H1 (cell line): ENCODE results near the gene GTF2IRD1. TPM values are rescaled to one million over a fixed set of nuclear protein-coding genes. Genes with fewer than 3 reads are reported as not detected.

ENCODE experiments used
- CTCF ChIA-PET: fragments of 300-600 bp; sonication (Branson Sonifier 250); formaldehyde crosslinking; loops from one replicate; lab custom pipeline; 2021; ENCODE audit not compliant: partially characterized antibody; lab: Charles Lee
- POLR2A ChIA-PET: fragments of 300-600 bp; sonication (Branson Sonifier 250); formaldehyde crosslinking; loops from one replicate; lab custom pipeline; 2021; ENCODE audit warnings: inconsistent platforms; ENCODE audit not compliant: partially characterized antibody; lab: Charles Lee
- DNase-seq, 2 experiments: peaks; one replicate each; pipeline versions ENCODE4 v3.0.0 to v3.0.0-alpha.2; 2010 to 2022; ENCODE audit warnings: low spot score in 2 of 2, low read depth in 1 of 2, mixed read lengths in 1 of 2
- FAIRE-seq: peaks from 2 replicates; lab custom pipeline; 2011; peaks lifted over from hg19 to GRCh38; lab: Jason Lieb, UNC
- H2AFZ ChIP-seq: 2 replicates; pipeline ENCODE4 v1.8.1; 2012; ENCODE audit warnings: low read length, inconsistent platforms
- H2AK5ac ChIP-seq: 2 replicates; pipeline ENCODE4 v1.6.1; 2013; ENCODE audit warnings: low read depth, low read length
- H2BK120ac ChIP-seq: replicated peaks from 2 replicates; pipeline ENCODE3; 2013; ENCODE audit warnings: low read depth, low read length, inconsistent platforms
- H2BK12ac ChIP-seq: 2 replicates; pipeline ENCODE4 v1.6.1; 2013; ENCODE audit warnings: low read depth, low read length
- H2BK15ac ChIP-seq: 2 replicates; pipeline ENCODE4 v1.6.1; 2013; ENCODE audit warnings: low read length
- H2BK20ac ChIP-seq: 2 replicates; pipeline ENCODE4 v1.6.1; 2013; ENCODE audit warnings: low read length
- H2BK5ac ChIP-seq: 2 replicates; pipeline ENCODE4 v1.6.1; 2013; ENCODE audit warnings: low read depth, low read length
- H3K14ac ChIP-seq: 2 replicates; pipeline ENCODE4 v1.6.1; 2013; ENCODE audit warnings: inconsistent platforms; ENCODE audit not compliant: insufficient read length
- H3K18ac ChIP-seq: 2 replicates; pipeline ENCODE4 v1.6.1; 2013; ENCODE audit warnings: low read length; ENCODE audit errors: extremely low read depth
- H3K23ac ChIP-seq: 2 replicates; pipeline ENCODE4 v1.6.1; 2013; ENCODE audit warnings: inconsistent platforms; ENCODE audit not compliant: insufficient read length
- H3K23me2 ChIP-seq: 2 replicates; pipeline ENCODE4 v1.6.1; 2013; ENCODE audit warnings: low read depth, low read length
- H3K27ac ChIP-seq: 2 replicates; pipeline ENCODE4 v1.6.1; 2011; ENCODE audit warnings: low read depth, low read length, inconsistent platforms
- H3K27me3 ChIP-seq, 4 experiments: replicated peaks in 1 of 4; 1 replicate in 1 of 4; 2 replicates in 3 of 4; pipeline versions ENCODE4 v1.6.1 to v1.8.1; 2011 to 2013; ENCODE audit warnings: low read length in 3 of 4, mild to moderate bottlenecking in 3 of 4, inconsistent platforms in 2 of 4, mixed read lengths in 2 of 4, moderate library complexity in 1 of 4; ENCODE audit not compliant: control insufficient read depth in 3 of 4, insufficient read depth in 3 of 4; ENCODE audit errors: extremely low read depth in 1 of 4
- H3K36me3 ChIP-seq, 4 experiments: 2 replicates each; pipeline versions ENCODE4 v1.6.1 to v1.8.1; 2011 to 2013; ENCODE audit warnings: mild to moderate bottlenecking in 4 of 4, low read length in 3 of 4, moderate library complexity in 2 of 4, control low read depth in 1 of 4, inconsistent platforms in 1 of 4; ENCODE audit not compliant: insufficient read depth in 4 of 4, control insufficient read depth in 2 of 4
- H3K4ac ChIP-seq: replicated peaks from 2 replicates; pipeline ENCODE3; 2013; ENCODE audit warnings: low read length, low read depth, mixed read lengths, inconsistent platforms; ENCODE audit not compliant: insufficient read length
- H3K4me1 ChIP-seq, 4 experiments: replicated peaks in 1 of 4; 1 replicate in 1 of 4; 2 replicates in 3 of 4; pipeline versions ENCODE4 v1.6.1 to v1.8.1; 2011 to 2013; ENCODE audit warnings: low read length in 3 of 4, inconsistent platforms in 2 of 4, mixed read lengths in 1 of 4; ENCODE audit not compliant: insufficient read depth in 4 of 4, control insufficient read depth in 3 of 4
- H3K4me2 ChIP-seq, 2 experiments: 2 replicates each; pipeline versions ENCODE4 v1.6.1 to v1.8.1; 2011 to 2013; ENCODE audit warnings: low read depth in 2 of 2, low read length in 2 of 2, control low read depth in 1 of 2, inconsistent platforms in 1 of 2, mild to moderate bottlenecking in 1 of 2; ENCODE audit not compliant: insufficient read depth in 1 of 2
- H3K4me3 ChIP-seq, 4 experiments: fragments of 200-600, 300-600 bp in 1 of 4; sonication (generic), shearing (Covaris generic), sonication (Bioruptor Twin) in 1 of 4; 2 replicates each; pipeline versions ENCODE4 v1.5.1 to v1.8.1; 2011 to 2016; ENCODE audit warnings: low read length in 4 of 4, low read depth in 3 of 4, control low read depth in 2 of 4, inconsistent platforms in 2 of 4, mild to moderate bottlenecking in 2 of 4, mixed read lengths in 1 of 4, moderate library complexity in 1 of 4; ENCODE audit not compliant: insufficient read depth in 2 of 4; ENCODE audit errors: extremely low read depth in 1 of 4
- H3K56ac ChIP-seq: replicated peaks from 2 replicates; pipeline ENCODE3; 2013; ENCODE audit warnings: low read depth, mild to moderate bottlenecking, mixed read lengths, low read length, inconsistent platforms; ENCODE audit not compliant: insufficient read length
- H3K79me1 ChIP-seq: 2 replicates; pipeline ENCODE4 v1.6.1; 2013; ENCODE audit warnings: low read depth, low read length, control low read depth
- H3K79me2 ChIP-seq, 2 experiments: 2 replicates each; pipeline versions ENCODE4 v1.6.1 to v1.8.1; 2012 to 2013; ENCODE audit warnings: low read length in 2 of 2, mild to moderate bottlenecking in 2 of 2, inconsistent platforms in 1 of 2; ENCODE audit not compliant: insufficient read depth in 2 of 2, control insufficient read depth in 1 of 2
- H3K9ac ChIP-seq, 4 experiments: replicated peaks in 1 of 4; 1 replicate in 1 of 4; 2 replicates in 3 of 4; pipeline versions ENCODE4 v1.6.1 to v1.8.1; 2011 to 2013; ENCODE audit warnings: low read depth in 3 of 4, low read length in 3 of 4, control low read depth in 2 of 4, mild to moderate bottlenecking in 2 of 4, moderate library complexity in 2 of 4, inconsistent platforms in 1 of 4; ENCODE audit errors: extremely low read depth in 1 of 4
- H3K9me3 ChIP-seq, 2 experiments: 2 replicates each; pipeline versions ENCODE4 v1.6.1 to v1.8.1; 2012 to 2013; ENCODE audit warnings: mild to moderate bottlenecking in 2 of 2, moderate library complexity in 2 of 2, control low read depth in 1 of 2, inconsistent platforms in 1 of 2, low read depth in 1 of 2, low read length in 1 of 2, mixed read lengths in 1 of 2; ENCODE audit not compliant: insufficient read depth in 2 of 2
- H4K20me1 ChIP-seq, 2 experiments: replicated peaks in 1 of 2; 2 replicates each; pipeline versions ENCODE3 to v1.8.1; 2011 to 2013; ENCODE audit warnings: inconsistent platforms in 2 of 2, low read length in 2 of 2, mild to moderate bottlenecking in 1 of 2; ENCODE audit not compliant: insufficient read depth in 2 of 2, control insufficient read depth in 1 of 2
- H4K5ac ChIP-seq: 2 replicates; pipeline ENCODE4 v1.6.1; 2013; ENCODE audit warnings: low read length, low read depth, mixed read lengths, inconsistent platforms; ENCODE audit not compliant: insufficient read length
- H4K8ac ChIP-seq: 2 replicates; pipeline ENCODE4 v1.8.0; 2013; ENCODE audit warnings: mild to moderate bottlenecking, moderate library complexity, low read length, inconsistent platforms; ENCODE audit not compliant: insufficient read depth; ENCODE audit errors: extremely low read depth
- H4K91ac ChIP-seq: replicated peaks from 2 replicates; pipeline ENCODE3; 2013; ENCODE audit warnings: low read length, mixed read lengths, inconsistent platforms; ENCODE audit not compliant: insufficient read length
- CHD1 ChIP-seq: IDR thresholded peaks from 2 replicates; pipeline ENCODE4 v1.6.1; 2012; ENCODE audit warnings: low read depth, low read length, improper control_type of control experiment
- CHD2 ChIP-seq: IDR thresholded peaks from 2 replicates; pipeline ENCODE4 v1.6.1; 2012; ENCODE audit warnings: low read length, improper control_type of control experiment
- CREB1 ChIP-seq: IDR thresholded peaks from 2 replicates; pipeline ENCODE4 v1.6.1; 2012; ENCODE audit warnings: inconsistent platforms
- CTBP2 ChIP-seq: IDR thresholded peaks from 2 replicates; pipeline ENCODE4 v1.7.0; 2011; ENCODE audit warnings: borderline replicate concordance, mild to moderate bottlenecking, moderate library complexity, mixed read lengths, low read length; ENCODE audit not compliant: insufficient read depth, insufficient read length
- HDAC2 ChIP-seq, 2 experiments: fragments of 300-600 bp in 1 of 2; sonication (generic) in 1 of 2; IDR thresholded peaks; 2 replicates each; pipeline ENCODE4 v1.6.1; 2011 to 2012; ENCODE audit warnings: low read depth in 2 of 2, low read length in 2 of 2, mild to moderate bottlenecking in 2 of 2, moderate library complexity in 2 of 2, borderline replicate concordance in 1 of 2, inconsistent platforms in 1 of 2
- SIN3A ChIP-seq, 2 experiments: IDR thresholded peaks in 1 of 2; conservative IDR thresholded peaks in 1 of 2; 2 replicates each; pipeline ENCODE4 v1.6.1; 2011 to 2012; ENCODE audit warnings: low read length in 2 of 2, improper control_type of control experiment in 1 of 2, low read depth in 1 of 2, mild to moderate bottlenecking in 1 of 2
- WGBS, 2 experiments: shearing (Covaris generic) in 1 of 2; methylation state at CpG; one replicate each; pipeline versions ENCODE4 v1.1.6 to v1.1.7; 2013 to 2015; ENCODE audit warnings: low lambda C conversion rate in 2 of 2, mixed read lengths in 2 of 2, inconsistent platforms in 1 of 2, low coverage in 1 of 2, missing lambda C conversion rate in 1 of 2; ENCODE audit not compliant: insufficient replicate concordance in 2 of 2, insufficient coverage in 1 of 2, insufficient read length in 1 of 2; ENCODE audit errors: extremely low coverage in 1 of 2, missing lambda C conversion rate in 1 of 2; 5-methylcytosine and 5-hydroxymethylcytosine counted together
- polyA plus RNA-seq, 7 experiments: library from polyadenylated mRNA; depleted of rRNA in 3 of 7; stranded (reverse) in 5 of 7; unstranded in 2 of 7; fragments of >200 nt in 5 of 7; fragments of 200-250 nt in 2 of 7; gene quantifications; 1 replicate in 5 of 7; 2 replicates in 1 of 7; 4 replicates in 1 of 7; pipeline versions ENCODE4 v1.2.1 to v1.2.3, GENCODE V29; 2011 to 2013; ENCODE audit warnings: missing spikeins in 2 of 7, mixed read lengths in 2 of 7
- total RNA-seq: library from RNA; stranded (reverse); fragmentation: NEBNext Ultra II Directional; extraction: Animal tissue kit (Norgen Biotek cat#: 25700); gene quantifications from 2 replicates; pipeline ENCODE4 v1.2.1, GENCODE V29; 2021
- TF ChIP-seq, protein P1 (sequence below): IDR thresholded peaks from 2 replicates; pipeline ENCODE4 v1.6.1; 2012; ENCODE audit warnings: inconsistent platforms

The GTF2IRD1 gene
- total and polyA plus RNA-seq, 2 of the 8 experiments (the other 6 are each of a cell fraction or from before 2014, with no cell fraction given) = 27.4 to 45.4 TPM

DNA sequence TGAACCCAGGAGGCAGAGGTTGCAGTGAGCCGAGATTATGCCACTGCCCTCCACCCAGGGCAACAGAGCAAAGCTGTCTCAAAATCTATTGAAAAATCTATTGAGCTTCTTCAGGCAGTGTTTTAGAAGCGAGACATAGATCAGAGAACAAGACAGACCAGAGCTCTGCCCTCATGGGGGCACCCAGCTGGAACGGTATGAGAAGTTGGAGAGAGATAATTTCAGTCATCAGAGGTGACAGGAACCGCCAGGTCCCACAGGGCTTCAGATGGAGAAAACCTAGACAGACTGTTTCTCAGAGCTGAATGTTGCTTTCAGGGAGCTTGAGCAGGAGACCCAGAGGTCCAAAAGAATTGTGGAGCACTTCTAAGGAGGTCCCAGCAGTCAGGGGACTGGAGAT is 14.2 kb upstream of the GTF2IRD1 start:
- POLR2A ChIA-PET = interaction anchor here (0.6 to 1.6 kb wide), 3 partner anchors 9 to 38 kb away, joined by 3 to 4 read pairs (median 4); no protein-coding TSS in a partner anchor
- Histone ChIP-seq H3K27me3 (no peaks in the 10 kb centered on the region), H3K9ac (no peak overlapping the region)

More for the DNA sequence above, 14.2 kb upstream of the GTF2IRD1 start:
- Histone ChIP-seq H4K20me1 (no peaks in the 10 kb centered on the region), H2BK20ac (no peak overlapping the region), H4K5ac (no peak overlapping the region), H2BK15ac (no peak overlapping the region), H3K9me3 (peaks cover 4 to 7% of the 10 kb centered on the region in 2 experiments; a peak in 3 of 4 replicates), H2AFZ (no peak overlapping the region), H3K4me2 (no peak overlapping the region), H4K91ac (no peak overlapping the region), H3K14ac (no peak overlapping the region), H2BK12ac (no peak overlapping the region), H4K8ac (no peak overlapping the region), H3K23ac (no peak overlapping the region), H3K79me1 (no peaks in the 10 kb centered on the region), H3K23me2 (no peaks in the 10 kb centered on the region), H3K36me3 (no peaks in the 10 kb centered on the region), H2BK120ac (no peak overlapping the region), H3K18ac (no peak overlapping the region), H3K4me3 (no peak overlapping the region), H3K56ac (no peak overlapping the region), H2AK5ac (no peak overlapping the region), H3K4ac (no peak overlapping the region), H3K4me1 (peaks cover 0 to 3% (median 0%) of the 10 kb centered on the region in 4 experiments; a peak in 1 of 7 replicates), H2BK5ac (no peak overlapping the region), H3K79me2 (no peaks in the 10 kb centered on the region), H3K27ac (no peak overlapping the region)
- DNase-seq (no peak), FAIRE-seq (no peak)
- TF ChIP-seq CHD2 (no peak), CTBP2 (no peak), CHD1 (no peak), SIN3A (conservative IDR thresholded peaks at IDR 0.05 in 1 of 2, IDR thresholded peaks at IDR 0.05 in 1 of 2; ENCODE audit: low read depth in 1 of 2, low read length in 2 of 2) (no peak), CREB1 (no peak), HDAC2 (IDR thresholded peaks at IDR 0.05; ENCODE audit: borderline replicate concordance in 1 of 2, low read depth in 2 of 2, low read length in 2 of 2) (no peak)
- TF ChIP-seq, protein P1, sequence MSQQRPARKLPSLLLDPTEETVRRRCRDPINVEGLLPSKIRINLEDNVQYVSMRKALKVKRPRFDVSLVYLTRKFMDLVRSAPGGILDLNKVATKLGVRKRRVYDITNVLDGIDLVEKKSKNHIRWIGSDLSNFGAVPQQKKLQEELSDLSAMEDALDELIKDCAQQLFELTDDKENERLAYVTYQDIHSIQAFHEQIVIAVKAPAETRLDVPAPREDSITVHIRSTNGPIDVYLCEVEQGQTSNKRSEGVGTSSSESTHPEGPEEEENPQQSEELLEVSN = no peak
- WGBS, 2 experiments = 92% methylated on average over 4 of the region's 4 CpGs; no CpG with 5 or more reads in 1 of the 2 experiments
- CTCF ChIA-PET = interaction anchor here (0.6 to 5.6 kb wide), 6 partner anchors 10 to 217 kb away, joined by 3 to 34 read pairs (median 6); no protein-coding TSS in a partner anchor
